Stimulated activated CD8-positive, alpha-beta memory T cell treated with anti-CD3 and anti-CD28 coated beads, Interleukin-12 subunit alpha, Interleukin-12 subunit beta, amount 100 ng/mL, for 1 hour (primary cell): Measurements from ENCODE around the gene TSPAN8.
"Not testable (repeated sequence)": the region's sequence is repeated elsewhere in the genome, so short reads cannot be mapped to it uniquely, and the experiment has no call there.

Source experiments
- DNase-seq: peaks from one replicate; pipeline ENCODE4 v3.0.0-alpha.2; 2020; ENCODE audit warnings: low read depth

The TSPAN8 gene

GRCh38 chr12:71125949-71126348 is 31.9 kb downstream of the TSPAN8 start:
- DNase-seq, result no peak

GRCh38 chr12:71125515-71125914 is 32.3 kb downstream of the TSPAN8 start:
- DNase-seq, result no peak

GRCh38 chr12:71124835-71125460 is 32.9 kb downstream of the TSPAN8 start:
- no peak for DNase-seq

GRCh38 chr12:71113148-71113547 is 44.7 kb downstream of the TSPAN8 start:
- not testable (repeated sequence) for DNase-seq

GRCh38 chr12:71109834-71110233 is 48.0 kb downstream of the TSPAN8 start:
- no peak for DNase-seq

- no peak for DNase-seq
Observed at GRCh38 chr12:71108355-71108754, 49.4 kb downstream of the TSPAN8 start.

- no peak for DNase-seq
Observed at GRCh38 chr12:71107936-71108335, 49.9 kb downstream of the TSPAN8 start.

- no peak for DNase-seq
Observed at GRCh38 chr12:71105956-71106355, 51.8 kb downstream of the TSPAN8 start.

- no peak for DNase-seq
Observed at GRCh38 chr12:71092290-71092689, 65.5 kb downstream of the TSPAN8 start.

- no peak for DNase-seq
Observed at GRCh38 chr12:71090971-71091370, 66.8 kb downstream of the TSPAN8 start.

- DNase-seq, result no peak
Observed at GRCh38 chr12:71085575-71085974, 72.2 kb downstream of the TSPAN8 start.

GRCh38 chr12:71075743-71076142 is 82.1 kb downstream of the TSPAN8 start:
- no peak for DNase-seq
